GM19240 (cell line): ENCODE data around the gene MAMSTR.

Source experiments
- DNase-seq: peaks from one replicate; pipeline ENCODE4 v3.0.0; 2011; ENCODE audit warnings: low spot score; ENCODE audit not compliant: insufficient read length

The MAMSTR gene

GRCh38 chr19:48664476-48664875 lies 55.0 kb downstream of the MAMSTR start:
- no peak for DNase-seq

GRCh38 chr19:48663667-48664066 lies 55.9 kb downstream of the MAMSTR start:
- no peak for DNase-seq
